Stimulated activated CD8-positive, alpha-beta memory T cell treated with anti-CD3 and anti-CD28 coated beads, Interleukin-4, amount 100 ng/mL, for 1 hour (primary cell): ENCODE data around the gene TTC39C.
"Not testable (repeated sequence)": the region's sequence is repeated elsewhere in the genome, so short reads cannot be mapped to it uniquely, and the experiment has no call there.

ENCODE experiments used
- DNase-seq, 2 donors: peaks; one replicate each; pipeline ENCODE4 v3.0.0-alpha.2; 2020; ENCODE audit warnings: low read depth in 2 of 2, low spot score in 1 of 2

Gene TTC39C

GRCh38 chr18:24126155-24126961, 111.8 kb downstream of the TTC39C start:
- DNase-seq = no peak

- DNase-seq = no peak
Measured at GRCh38 chr18:24127735-24128134, 113.2 kb downstream of the TTC39C start.

- no peak for DNase-seq
Measured at GRCh38 chr18:24128700-24129099, 114.1 kb downstream of the TTC39C start.

GRCh38 chr18:24130494-24130893, 115.9 kb downstream of the TTC39C start:
- DNase-seq = no peak

- DNase-seq = no peak
Measured at GRCh38 chr18:24136967-24137373, 122.4 kb downstream of the TTC39C start.

GRCh38 chr18:24138409-24138788, 123.8 kb downstream of the TTC39C start:
- DNase-seq = no peak

- peak; percentile 27 to 59 for DNase-seq
Measured at GRCh38 chr18:24138789-24139616, 124.4 kb downstream of the TTC39C start, which contains the start of gene CABYR. Gene CABYR (plus strand): TSS chr18:24139062. CDS start chr18:24143115, 4,053 bp downstream.

GRCh38 chr18:24140697-24141096, 126.1 kb downstream of the TTC39C start:
- DNase-seq = no peak

GRCh38 chr18:24142376-24142775, 127.8 kb downstream of the TTC39C start:
- no peak for DNase-seq

- DNase-seq = not testable (repeated sequence)
Measured at GRCh38 chr18:24149591-24149990, 135.0 kb downstream of the TTC39C start.

- no peak for DNase-seq
Measured at GRCh38 chr18:24153397-24153796, 138.8 kb downstream of the TTC39C start.

GRCh38 chr18:24157855-24158254, 143.3 kb downstream of the TTC39C start:
- no peak for DNase-seq

GRCh38 chr18:24160086-24160485, 145.5 kb downstream of the TTC39C start:
- DNase-seq = no peak

- DNase-seq = no peak
Measured at GRCh38 chr18:24161304-24161703, 146.8 kb downstream of the TTC39C start.

- no peak for DNase-seq
Measured at GRCh38 chr18:24168496-24168895, 153.9 kb downstream of the TTC39C start.

GRCh38 chr18:24170360-24170759, 155.8 kb downstream of the TTC39C start:
- no peak for DNase-seq

GRCh38 chr18:24173997-24174396, 159.4 kb downstream of the TTC39C start:
- DNase-seq = no peak

GRCh38 chr18:24176727-24177416, 162.3 kb downstream of the TTC39C start:
- peak in 1 of 2 donors; percentile 5 for DNase-seq

- DNase-seq = no peak
Measured at GRCh38 chr18:24177499-24178133, 163.1 kb downstream of the TTC39C start.

GRCh38 chr18:24180048-24180447, 165.5 kb downstream of the TTC39C start:
- no peak for DNase-seq

GRCh38 chr18:24181806-24182205, 167.3 kb downstream of the TTC39C start:
- DNase-seq = no peak
